ENCODE measurements around the gene LCT. TPM values are rescaled to one million over a fixed set of nuclear protein-coding genes. Genes with fewer than 3 reads are reported as not detected.

Gene LCT
- total and polyA plus RNA-seq, 2 of the 13 experiments (the other 11 are each of a cell fraction or from before 2014, with no cell fraction given), result not detected

- TF ChIP-seq ZNF687 (CRISPR knock-in tag; IDR thresholded peaks at IDR 0.05) (peak; percentile 3; the same call in 1 of the 2 replicates), ZBTB7B (CRISPR knock-in tag; IDR thresholded peaks at IDR 0.05) (0 out of 2 replicates have a peak, but pooled peaks have one; percentile 42), AGO2 (optimal IDR thresholded peaks at IDR 0.05; ENCODE audit: low read depth, low read length) (peak; percentile 71), RELA (CRISPR knock-in tag; IDR thresholded peaks at IDR 0.05) (0 out of 2 replicates have a peak, but pooled peaks have one; percentile 28), ZNF446 (CRISPR knock-in tag; IDR thresholded peaks at IDR 0.05) (no peak), GABPB1 (CRISPR knock-in tag; IDR thresholded peaks at IDR 0.05) (no peak; the same call in 1 of the 2 replicates), ZBTB34 (CRISPR knock-in tag; IDR thresholded peaks at IDR 0.05) (0 out of 2 replicates have a peak, but pooled peaks have one; percentile 19)
These were observed 94.6 kb downstream of the LCT start (continued) for GRCh38 chr2:135742325-135742757.

Data from HepG2 (cell line).